VCaP (cell line): ENCODE results near the gene AKAP12.

Experiments used
- H3K27ac ChIP-seq: fragments of 450-650 bp; 2 replicates; pipeline ENCODE4 v1.5.1; 2017
- TF ChIP-seq, protein P1 (sequence below): fragments of 450-650 bp; conservative IDR thresholded peaks from 2 replicates; pipeline ENCODE4 v1.5.1; 2017; ENCODE audit warnings: mild to moderate bottlenecking, moderate library complexity

AKAP12 gene

DNA sequence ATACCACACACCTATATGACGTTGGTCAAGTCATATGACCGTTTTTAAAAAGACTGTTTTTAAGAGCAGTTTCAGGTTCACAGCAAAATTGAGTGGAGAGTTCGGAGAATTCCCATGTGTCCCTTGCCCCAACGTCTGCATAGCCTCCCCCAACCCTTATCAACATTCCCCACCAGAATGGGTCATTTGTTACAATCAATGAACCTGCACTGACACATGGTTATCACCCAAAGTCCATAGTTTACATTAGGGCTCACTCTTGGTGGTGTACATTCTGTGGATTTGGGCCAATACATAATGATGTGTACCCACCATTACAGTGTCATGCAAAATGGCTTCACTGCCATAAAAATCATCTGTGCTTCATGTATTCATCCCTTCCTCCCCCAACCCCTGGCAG, 99.6 kb downstream of the AKAP12 start:
- no peak overlapping the region for H3K27ac ChIP-seq

DNA sequence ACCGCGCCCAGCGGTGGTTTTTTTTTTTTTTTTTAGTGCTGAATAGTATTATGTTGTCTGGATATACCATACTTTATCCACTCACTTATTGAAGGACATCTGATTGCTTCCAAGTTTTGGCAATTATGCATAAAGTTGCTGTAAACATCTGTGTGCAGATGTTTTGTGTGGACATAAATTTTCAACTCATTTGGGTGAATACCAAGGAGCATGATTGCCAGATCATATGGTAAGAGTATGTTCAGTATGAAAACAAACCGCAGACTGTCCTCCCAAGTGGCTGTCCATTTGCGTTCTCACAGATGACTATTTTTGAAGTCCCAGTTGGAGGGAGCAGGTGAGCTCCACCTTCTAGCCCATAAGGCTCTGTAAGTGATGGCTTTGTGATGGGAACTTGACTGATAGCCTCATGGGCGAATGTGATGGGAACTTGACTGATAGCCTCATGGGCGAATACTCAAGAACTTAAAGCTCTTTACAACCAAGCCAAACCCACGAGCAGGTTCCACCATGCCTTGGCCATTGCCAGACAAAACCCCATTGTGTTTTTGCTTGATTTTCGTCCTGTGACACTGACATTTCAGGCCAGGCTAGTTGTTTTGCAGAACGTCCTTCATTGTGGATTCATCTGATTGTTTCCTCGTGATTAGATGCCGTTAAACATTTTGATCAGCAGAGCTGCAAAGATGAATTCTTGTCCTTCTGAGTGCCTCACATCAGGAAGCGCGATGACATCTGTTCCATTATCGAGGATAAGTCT, 100.6 kb downstream of the AKAP12 start:
- TF ChIP-seq, protein P1, sequence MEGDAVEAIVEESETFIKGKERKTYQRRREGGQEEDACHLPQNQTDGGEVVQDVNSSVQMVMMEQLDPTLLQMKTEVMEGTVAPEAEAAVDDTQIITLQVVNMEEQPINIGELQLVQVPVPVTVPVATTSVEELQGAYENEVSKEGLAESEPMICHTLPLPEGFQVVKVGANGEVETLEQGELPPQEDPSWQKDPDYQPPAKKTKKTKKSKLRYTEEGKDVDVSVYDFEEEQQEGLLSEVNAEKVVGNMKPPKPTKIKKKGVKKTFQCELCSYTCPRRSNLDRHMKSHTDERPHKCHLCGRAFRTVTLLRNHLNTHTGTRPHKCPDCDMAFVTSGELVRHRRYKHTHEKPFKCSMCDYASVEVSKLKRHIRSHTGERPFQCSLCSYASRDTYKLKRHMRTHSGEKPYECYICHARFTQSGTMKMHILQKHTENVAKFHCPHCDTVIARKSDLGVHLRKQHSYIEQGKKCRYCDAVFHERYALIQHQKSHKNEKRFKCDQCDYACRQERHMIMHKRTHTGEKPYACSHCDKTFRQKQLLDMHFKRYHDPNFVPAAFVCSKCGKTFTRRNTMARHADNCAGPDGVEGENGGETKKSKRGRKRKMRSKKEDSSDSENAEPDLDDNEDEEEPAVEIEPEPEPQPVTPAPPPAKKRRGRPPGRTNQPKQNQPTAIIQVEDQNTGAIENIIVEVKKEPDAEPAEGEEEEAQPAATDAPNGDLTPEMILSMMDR, result no peak

More for the DNA sequence above, 99.6 kb downstream of the AKAP12 start:
- TF ChIP-seq, protein P1, result no peak

DNA sequence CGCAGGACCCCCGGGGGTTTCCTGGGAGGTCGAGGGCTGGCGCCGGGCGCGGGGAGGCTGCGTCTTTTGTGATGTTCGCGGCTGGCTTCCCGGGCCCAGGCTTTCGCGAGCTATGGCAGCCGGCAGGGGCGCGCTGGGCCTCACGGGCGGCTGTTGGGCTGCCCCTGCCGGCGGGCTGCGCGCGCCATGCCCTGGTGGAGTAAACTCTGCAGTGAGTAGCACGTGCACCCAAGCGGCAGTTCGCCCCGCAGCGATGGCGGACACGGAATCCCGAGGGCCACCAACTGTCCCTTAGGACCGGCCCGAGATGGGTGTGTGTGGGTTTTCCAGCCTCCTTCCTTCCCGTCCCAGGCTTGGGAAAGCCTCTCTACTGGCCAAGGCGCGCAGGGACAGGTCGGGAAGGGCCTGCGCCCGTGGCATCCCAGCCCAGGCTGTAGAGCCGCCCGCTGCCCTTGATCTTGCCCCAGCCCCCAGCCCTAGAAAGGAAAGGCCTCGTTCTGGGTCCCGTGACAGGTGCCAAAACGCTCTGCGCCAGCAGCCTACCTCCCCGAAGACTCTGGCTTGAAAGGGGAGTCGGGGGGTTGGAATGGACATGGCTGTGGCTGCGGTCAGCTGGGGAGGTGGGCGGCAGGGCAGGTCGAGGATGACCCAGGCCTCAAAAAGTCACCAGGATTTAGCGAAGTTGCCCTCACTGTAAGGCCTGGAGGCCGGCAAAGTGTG, 101.9 kb downstream of the AKAP12 start:
- H3K27ac ChIP-seq, result no peak overlapping the region
- TF ChIP-seq, protein P1, result no peak

More for the DNA sequence above, 100.6 kb downstream of the AKAP12 start:
- H3K27ac ChIP-seq, result no peak overlapping the region

DNA sequence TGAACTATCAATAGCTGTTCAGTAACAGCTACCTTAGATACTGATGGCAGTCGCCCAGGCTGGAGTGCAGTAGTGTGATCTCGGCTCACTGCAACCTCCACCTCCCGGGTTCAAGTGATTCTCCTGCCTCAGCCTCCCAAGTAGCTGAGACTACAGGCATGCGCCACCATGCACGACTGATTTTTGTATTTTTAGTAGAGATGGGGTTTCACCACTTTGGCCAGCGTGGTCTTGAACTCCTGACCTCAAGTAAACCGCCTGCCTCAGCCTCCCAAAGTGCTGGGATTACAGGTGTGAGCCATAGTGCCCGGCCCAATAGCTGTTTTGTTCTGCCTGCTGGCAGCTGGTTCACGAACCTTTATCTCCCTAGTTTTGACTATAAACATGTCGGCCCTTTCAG, 103.0 kb downstream of the AKAP12 start:
- H3K27ac ChIP-seq, result peak overlapping the region; percentile 51

DNA sequence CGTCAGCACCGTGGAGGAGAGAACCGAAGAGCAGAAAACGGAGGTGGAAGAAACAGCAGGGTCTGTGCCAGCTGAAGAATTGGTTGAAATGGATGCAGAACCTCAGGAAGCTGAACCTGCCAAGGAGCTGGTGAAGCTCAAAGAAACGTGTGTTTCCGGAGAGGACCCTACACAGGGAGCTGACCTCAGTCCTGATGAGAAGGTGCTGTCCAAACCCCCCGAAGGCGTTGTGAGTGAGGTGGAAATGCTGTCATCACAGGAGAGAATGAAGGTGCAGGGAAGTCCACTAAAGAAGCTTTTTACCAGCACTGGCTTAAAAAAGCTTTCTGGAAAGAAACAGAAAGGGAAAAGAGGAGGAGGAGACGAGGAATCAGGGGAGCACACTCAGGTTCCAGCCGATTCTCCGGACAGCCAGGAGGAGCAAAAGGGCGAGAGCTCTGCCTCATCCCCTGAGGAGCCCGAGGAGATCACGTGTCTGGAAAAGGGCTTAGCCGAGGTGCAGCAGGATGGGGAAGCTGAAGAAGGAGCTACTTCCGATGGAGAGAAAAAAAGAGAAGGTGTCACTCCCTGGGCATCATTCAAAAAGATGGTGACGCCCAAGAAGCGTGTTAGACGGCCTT, 110.0 kb downstream of the AKAP12 start:
- no peak overlapping the region for H3K27ac ChIP-seq
- TF ChIP-seq, protein P1, result no peak

DNA sequence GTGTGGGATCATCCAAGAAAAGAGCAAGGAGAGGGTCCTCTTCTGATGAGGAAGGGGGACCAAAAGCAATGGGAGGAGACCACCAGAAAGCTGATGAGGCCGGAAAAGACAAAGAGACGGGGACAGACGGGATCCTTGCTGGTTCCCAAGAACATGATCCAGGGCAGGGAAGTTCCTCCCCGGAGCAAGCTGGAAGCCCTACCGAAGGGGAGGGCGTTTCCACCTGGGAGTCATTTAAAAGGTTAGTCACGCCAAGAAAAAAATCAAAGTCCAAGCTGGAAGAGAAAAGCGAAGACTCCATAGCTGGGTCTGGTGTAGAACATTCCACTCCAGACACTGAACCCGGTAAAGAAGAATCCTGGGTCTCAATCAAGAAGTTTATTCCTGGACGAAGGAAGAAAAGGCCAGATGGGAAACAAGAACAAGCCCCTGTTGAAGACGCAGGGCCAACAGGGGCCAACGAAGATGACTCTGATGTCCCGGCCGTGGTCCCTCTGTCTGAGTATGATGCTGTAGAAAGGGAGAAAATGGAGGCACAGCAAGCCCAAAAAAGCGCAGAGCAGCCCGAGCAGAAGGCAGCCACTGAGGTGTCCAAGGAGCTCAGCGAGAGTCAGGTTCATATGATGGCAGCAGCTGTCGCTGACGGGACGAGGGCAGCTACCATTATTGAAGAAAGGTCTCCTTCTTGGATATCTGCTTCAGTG, 110.8 kb downstream of the AKAP12 start:
- no peak overlapping the region for H3K27ac ChIP-seq
- TF ChIP-seq, protein P1, result no peak

DNA sequence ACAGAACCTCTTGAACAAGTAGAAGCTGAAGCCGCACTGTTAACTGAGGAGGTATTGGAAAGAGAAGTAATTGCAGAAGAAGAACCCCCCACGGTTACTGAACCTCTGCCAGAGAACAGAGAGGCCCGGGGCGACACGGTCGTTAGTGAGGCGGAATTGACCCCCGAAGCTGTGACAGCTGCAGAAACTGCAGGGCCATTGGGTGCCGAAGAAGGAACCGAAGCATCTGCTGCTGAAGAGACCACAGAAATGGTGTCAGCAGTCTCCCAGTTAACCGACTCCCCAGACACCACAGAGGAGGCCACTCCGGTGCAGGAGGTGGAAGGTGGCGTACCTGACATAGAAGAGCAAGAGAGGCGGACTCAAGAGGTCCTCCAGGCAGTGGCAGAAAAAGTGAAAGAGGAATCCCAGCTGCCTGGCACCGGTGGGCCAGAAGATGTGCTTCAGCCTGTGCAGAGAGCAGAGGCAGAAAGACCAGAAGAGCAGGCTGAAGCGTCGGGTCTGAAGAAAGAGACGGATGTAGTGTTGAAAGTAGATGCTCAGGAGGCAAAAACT, 111.5 kb downstream of the AKAP12 start:
- H3K27ac ChIP-seq, result no peak overlapping the region
- TF ChIP-seq, protein P1, result no peak
